GM19023 (cell line): Measurements from ENCODE around the gene OXSM.

Experiments
- ATAC-seq: cut with Tn5 transposase; IDR thresholded peaks from one replicate; pipeline ENCODE4 v1.9.1; 2021; ENCODE audit warnings: mild to moderate bottlenecking, moderate library complexity; ENCODE audit not compliant: unreplicated experiment

OXSM gene

DNA sequence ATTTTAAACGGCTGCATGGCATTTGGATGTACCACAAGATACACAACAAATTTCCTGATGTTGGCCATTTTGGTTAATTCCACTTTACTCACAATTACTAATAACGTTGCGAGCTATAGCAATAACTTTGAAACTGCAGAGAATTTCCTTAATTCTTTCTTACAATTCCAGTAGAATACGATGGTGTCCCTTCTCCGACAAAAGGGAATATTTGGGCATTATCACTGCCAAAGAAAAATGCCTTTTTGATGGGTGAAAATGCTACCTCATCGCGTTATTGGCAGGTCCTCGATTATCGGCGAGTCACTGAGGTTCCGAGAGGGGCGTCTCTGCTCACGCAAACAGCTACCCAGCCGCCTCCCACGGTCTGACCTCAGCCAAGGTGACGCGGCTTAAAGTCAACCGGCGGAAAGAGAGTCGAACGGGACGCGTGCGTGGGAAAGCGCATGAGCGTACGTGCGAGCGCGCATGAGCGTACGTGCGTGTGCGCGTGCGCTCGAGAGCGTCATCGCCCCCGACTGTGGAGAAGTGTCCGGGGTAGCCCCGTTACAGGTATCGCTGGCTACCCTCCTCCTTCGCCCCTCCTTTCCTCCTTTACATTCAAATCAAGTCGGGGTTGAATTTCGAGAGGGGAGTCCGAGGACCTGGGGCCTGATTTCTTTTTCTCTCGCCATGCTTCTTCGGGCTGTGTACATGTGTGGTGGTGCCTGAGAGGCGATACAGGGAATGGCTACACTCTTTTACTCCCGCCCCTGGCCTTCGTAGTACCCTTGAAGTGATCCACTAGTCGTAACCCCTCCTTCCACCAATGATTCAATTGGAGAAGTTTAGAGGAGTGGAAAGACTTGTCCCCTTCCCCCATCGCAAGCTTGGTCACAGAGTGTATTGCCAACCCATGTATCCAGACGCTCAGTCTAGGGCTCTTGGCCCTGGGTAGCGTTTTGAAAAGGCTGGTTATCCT is at the start of gene OXSM:
OXSM (plus strand) TSS at position 495 of the 961 bp plus-strand sequence. CDS start 931 bp downstream, outside the sequence.
- peak; percentile 95 for ATAC-seq

GRCh38 chr3:25744470-25744869 is 45.4 kb upstream of the OXSM start:
- no peak for ATAC-seq

GRCh38 chr3:25747033-25747432 is 42.9 kb upstream of the OXSM start:
- no peak for ATAC-seq

GRCh38 chr3:25748189-25748588 is 41.7 kb upstream of the OXSM start:
- ATAC-seq = no peak

DNA sequence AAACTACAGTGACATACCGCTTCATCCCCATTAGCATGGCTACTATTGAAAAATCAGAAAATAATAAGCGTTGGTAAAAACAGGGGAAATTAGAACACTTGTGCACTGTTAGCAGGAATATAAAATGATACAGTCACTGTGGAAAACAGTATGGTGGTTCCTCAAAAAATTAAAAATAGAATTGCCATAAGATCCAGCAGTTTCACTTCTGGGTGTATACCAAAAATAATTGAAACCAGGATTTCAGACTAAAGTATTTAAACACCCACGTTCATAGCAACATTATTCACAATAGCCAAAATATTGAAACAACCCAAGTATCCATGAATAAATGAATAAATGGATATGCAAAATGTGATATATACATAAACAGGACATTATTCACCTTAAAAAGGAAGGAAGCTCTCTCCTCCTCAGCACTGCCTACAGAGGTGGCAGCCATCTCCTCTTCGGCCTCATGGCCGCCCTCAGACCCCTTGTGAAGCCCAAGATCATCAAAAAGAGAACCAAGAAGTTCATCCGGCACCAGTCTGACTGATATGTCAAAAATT is 40.8 kb upstream of the OXSM start:
- no peak for ATAC-seq

DNA sequence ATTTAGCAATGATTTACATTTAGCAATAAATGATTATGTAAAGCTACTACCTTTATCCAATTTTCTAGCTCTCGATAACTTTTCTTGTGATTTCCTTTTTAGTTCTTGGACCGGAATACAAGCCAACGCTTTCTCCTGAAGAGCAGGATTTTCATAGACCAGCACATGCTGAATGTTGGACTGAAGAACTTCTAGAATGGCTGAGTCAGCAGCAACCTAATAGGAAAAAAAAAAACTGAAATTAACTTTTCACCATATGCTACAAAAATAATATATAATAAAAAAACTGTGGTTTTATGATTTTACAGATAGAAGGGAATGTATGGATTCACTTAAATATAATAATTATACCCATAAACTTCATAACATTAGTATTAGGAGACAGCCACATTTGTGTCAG is 38.8 kb upstream of the OXSM start:
- ATAC-seq = no peak

DNA sequence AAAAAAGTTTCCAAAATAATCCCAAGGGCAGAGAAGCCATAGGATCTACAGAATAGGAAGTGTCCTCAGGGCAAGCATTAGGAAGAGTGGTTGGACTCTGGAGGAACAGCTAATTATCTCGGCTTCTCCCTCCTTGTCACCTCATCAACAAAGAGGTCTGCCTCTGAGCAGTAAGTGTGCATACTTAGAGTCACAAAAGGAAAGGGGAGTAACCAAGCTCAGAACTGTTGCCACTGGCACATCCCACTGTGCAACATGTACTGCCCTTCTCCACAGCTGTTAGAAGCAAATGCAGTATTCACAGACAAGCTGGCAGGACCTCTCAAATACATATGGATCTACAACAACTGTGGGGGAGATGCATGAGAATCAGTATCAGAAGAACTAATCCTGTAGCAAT is 38.2 kb upstream of the OXSM start:
- no peak for ATAC-seq

DNA sequence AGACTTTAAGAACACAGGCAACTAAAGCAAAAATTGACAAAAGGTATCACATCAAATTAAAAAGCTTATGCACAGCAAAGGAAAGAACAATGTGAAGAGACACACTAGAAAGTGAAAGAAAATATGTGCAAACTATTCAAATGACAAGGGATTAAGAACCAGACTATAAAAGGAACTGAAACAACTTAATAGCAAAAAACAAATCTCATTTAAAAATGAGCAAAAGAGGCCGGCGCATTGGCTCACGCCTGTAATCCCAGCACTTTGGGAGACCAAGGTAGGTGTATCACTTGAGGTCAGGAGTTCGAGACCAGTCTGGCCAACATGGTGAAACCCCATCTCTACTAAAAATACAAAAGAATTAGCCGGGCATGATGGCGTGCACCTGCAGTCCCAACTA is 21.0 kb upstream of the OXSM start:
- peak; percentile 84 for ATAC-seq

- ATAC-seq = no peak
Observed at GRCh38 chr3:25775936-25776335, 14.0 kb upstream of the OXSM start.

- no peak for ATAC-seq
Observed at GRCh38 chr3:25780618-25781017, 9.3 kb upstream of the OXSM start.

GRCh38 chr3:25781145-25781757 is 8.6 kb upstream of the OXSM start:
- ATAC-seq = no peak

DNA sequence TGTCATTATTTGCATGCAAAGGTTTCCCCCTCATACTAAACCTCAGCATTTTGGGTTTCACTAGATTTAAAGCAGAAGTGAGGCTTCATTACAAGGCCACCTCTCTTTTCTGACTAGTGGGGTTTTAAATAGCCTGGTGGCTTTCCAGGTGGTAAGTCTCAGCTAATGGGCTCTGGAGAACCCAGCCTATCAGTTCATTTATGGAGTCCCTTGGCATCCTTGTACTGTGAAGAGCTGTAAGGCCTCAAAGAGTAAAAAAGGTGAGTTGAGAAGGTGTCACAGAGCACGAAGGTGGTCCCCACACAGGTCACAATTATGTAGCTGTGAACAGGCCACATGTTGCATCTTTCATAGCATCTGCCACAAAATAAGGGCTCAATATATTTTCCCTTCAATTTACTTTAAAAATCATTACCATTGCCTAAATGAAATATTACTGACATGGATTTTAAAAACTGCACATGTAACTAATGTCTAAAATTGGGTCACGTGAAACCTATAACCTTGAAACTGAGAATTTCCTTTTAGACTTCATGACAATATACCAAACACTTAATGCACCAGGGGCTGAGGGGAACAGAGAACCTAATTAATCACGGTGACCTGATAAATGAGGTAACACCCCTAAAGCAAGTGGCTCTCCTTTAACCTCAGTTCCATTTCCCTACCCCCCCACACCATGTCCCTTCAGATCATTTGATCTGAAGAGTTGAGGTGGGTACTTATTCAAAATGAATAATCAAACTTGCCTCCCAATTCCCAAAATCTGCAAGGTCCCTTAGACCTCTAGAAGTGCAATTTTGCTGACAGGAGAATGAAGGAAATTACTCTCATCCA is 7.9 kb upstream of the OXSM start:
- peak; percentile 36 for ATAC-seq

DNA sequence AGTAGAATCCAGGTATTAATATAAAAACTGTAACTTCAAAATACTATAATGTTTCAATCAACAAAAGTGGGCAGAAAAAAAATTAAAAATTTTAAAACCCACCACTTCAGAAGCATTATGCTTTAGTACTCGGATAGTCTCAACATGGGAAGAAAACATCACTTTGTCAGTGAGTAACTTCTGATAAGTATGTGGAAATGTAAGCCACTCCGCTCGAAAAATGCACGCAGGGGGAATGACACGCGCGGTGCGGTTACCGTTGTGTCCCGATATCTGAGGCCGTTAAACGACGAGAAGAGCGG is 7.3 kb upstream of the OXSM start:
- no peak for ATAC-seq

GRCh38 chr3:25782938-25783660 is 6.8 kb upstream of the OXSM start, which contains the start of gene NGLY1:
Gene NGLY1, minus strand, starts transcription at chr3:25783443. Its CDS starts 53 bp downstream, at chr3:25783390.
- ATAC-seq = peak; percentile 78

- ATAC-seq = peak; percentile 38
Observed at GRCh38 chr3:25783661-25784512, 6.0 kb upstream of the OXSM start.

- ATAC-seq = no peak
Observed at GRCh38 chr3:25784971-25785370, 4.9 kb upstream of the OXSM start.

GRCh38 chr3:25785826-25786225 is 4.1 kb upstream of the OXSM start:
- ATAC-seq = no peak

GRCh38 chr3:25787689-25788088 is 2.2 kb upstream of the OXSM start:
- ATAC-seq = no peak

GRCh38 chr3:25789209-25789595 is 688 bp upstream of the OXSM start:
- ATAC-seq = no peak

DNA sequence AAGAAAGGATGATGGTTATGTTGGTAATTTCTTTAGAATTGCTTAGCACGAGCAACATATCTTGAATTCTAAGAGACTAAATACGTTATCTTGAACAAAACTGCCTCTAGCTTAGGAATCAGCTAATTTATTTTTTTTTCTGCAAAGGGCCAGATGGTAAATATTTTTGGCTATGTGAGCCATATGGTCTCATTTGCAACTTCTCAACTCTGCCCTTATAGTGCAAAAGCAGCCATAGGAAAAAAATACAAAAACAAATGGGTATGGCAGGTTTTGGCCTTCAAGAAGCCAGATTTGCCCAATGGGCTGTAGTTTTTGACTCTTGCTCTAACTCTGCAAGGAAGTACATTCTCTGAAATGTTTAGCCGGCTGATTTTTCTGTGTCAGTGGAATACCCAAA is 11.9 kb downstream of the OXSM start:
- no peak for ATAC-seq
